NCI-H524 treated with DMSO at 0.1 percent for 48 hours (cell line): Measurements from ENCODE around the gene TBC1D2B.

Experiments
- DNase-seq: peaks from one replicate; lab custom pipeline; 2025; lab: John Stamatoyannopoulos, UW

Gene TBC1D2B

GRCh38 chr15:78033864-78034263 is 43.6 kb downstream of the TBC1D2B start:
- DNase-seq = no peak

GRCh38 chr15:78032671-78033070 is 44.8 kb downstream of the TBC1D2B start:
- DNase-seq = no peak

GRCh38 chr15:78024883-78025282 is 52.6 kb downstream of the TBC1D2B start:
- DNase-seq = no peak

GRCh38 chr15:78024519-78024870 is 53.0 kb downstream of the TBC1D2B start:
- no peak for DNase-seq

GRCh38 chr15:78023865-78024518 is 53.5 kb downstream of the TBC1D2B start:
- no peak for DNase-seq

GRCh38 chr15:78023081-78023665 is 54.3 kb downstream of the TBC1D2B start:
- no peak for DNase-seq

GRCh38 chr15:78021761-78022160 is 55.8 kb downstream of the TBC1D2B start:
- no peak for DNase-seq

GRCh38 chr15:78020007-78020406 is 57.5 kb downstream of the TBC1D2B start:
- no peak for DNase-seq

GRCh38 chr15:78018946-78019644 is 58.4 kb downstream of the TBC1D2B start:
- no peak for DNase-seq

GRCh38 chr15:78018445-78018844 is 59.1 kb downstream of the TBC1D2B start:
- DNase-seq = no peak

GRCh38 chr15:78016860-78017259 is 60.7 kb downstream of the TBC1D2B start:
- no peak for DNase-seq

- no peak for DNase-seq
Observed at GRCh38 chr15:78012643-78013077, 64.9 kb downstream of the TBC1D2B start.

- DNase-seq = no peak
Observed at GRCh38 chr15:78010067-78010466, 67.4 kb downstream of the TBC1D2B start.

- DNase-seq = no peak
Observed at GRCh38 chr15:78007964-78008886, 69.3 kb downstream of the TBC1D2B start.

- no peak for DNase-seq
Observed at GRCh38 chr15:78007211-78007931, 70.1 kb downstream of the TBC1D2B start.

GRCh38 chr15:78006567-78007205 is 70.8 kb downstream of the TBC1D2B start:
- no peak for DNase-seq

GRCh38 chr15:78004919-78005634 is 72.4 kb downstream of the TBC1D2B start:
- DNase-seq = peak; percentile 65

GRCh38 chr15:78004222-78004727 is 73.2 kb downstream of the TBC1D2B start:
- no peak for DNase-seq

- no peak for DNase-seq
Observed at GRCh38 chr15:78003539-78004008, 73.9 kb downstream of the TBC1D2B start.

- DNase-seq = no peak
Observed at GRCh38 chr15:78002996-78003395, 74.5 kb downstream of the TBC1D2B start.
